H4 (cell line): Measurements from ENCODE around the gene BAX. TPM values are rescaled to one million over a fixed set of nuclear protein-coding genes. Genes with fewer than 3 reads are reported as not detected.

Source experiments
- DNase-seq: peaks from one replicate; pipeline ENCODE4 v3.0.0-alpha.2; 2015; ENCODE audit warnings: low spot score
- total RNA-seq: library from RNA; depleted of rRNA; stranded (reverse); fragments of >200 nt; shearing (Covaris generic); gene quantifications from 2 replicates; pipeline ENCODE4 v1.2.3, GENCODE V29; 2014

BAX gene
- total RNA-seq, 1 experiment from 2014 or later: 132 TPM

DNA sequence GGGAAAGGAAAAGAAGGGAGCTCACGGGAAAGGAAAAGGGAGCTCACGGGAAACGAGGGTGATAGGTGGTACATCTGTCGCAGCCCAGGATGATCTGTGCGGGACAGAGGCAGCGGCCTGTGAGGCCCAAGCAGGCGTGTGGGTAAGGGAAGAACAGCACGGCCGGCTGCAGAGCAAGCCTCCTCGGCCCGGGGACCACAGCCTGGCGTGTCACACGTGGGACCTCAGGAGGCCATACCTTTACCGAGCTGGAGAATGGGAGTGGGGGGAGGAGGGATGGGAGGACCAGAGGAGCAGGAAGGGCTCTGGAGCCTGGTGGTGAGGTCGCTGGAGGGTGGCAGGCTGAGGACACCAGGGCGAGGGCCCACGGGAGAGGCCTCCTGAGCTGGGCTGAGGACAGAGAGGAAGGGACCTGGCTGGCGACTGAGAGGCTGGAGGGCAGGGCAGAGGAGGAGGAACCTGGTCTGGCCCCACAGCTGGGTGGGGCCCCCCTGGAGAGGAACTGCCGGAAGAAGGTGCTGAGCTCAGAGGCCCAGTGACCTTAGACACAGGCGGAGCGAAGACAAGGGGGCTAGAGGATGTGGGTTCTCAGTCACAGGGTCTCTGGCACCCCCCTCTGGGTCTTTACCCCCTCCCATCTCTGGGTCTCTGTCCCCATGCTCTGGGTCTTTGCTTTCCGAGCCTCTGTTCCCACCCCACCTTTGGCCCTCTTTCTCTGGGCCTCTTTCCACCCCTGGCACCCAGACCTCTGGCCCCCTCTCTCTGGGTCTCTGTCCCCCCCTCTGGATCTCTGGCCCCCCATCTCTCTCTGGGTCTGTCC is 7.6 kb downstream of the BAX start:
- peak; percentile 69 for DNase-seq

DNA sequence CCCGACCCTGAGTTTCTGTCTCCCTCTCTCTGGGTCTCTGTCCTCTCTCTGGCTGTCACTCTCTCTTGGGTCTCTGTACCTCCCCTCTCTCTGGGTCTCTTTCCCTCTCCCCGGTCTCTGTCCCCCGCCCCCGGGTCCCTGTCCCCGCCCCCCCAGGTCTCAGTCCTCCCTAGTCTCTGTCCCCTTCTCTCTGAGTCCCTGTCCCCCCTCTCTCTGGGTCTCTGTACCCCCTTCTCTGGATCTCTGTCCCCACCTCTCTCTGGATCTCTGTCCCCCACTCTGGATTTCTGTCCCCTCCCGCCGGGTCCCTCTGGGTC is 8.1 kb downstream of the BAX start:
- no peak for DNase-seq

DNA sequence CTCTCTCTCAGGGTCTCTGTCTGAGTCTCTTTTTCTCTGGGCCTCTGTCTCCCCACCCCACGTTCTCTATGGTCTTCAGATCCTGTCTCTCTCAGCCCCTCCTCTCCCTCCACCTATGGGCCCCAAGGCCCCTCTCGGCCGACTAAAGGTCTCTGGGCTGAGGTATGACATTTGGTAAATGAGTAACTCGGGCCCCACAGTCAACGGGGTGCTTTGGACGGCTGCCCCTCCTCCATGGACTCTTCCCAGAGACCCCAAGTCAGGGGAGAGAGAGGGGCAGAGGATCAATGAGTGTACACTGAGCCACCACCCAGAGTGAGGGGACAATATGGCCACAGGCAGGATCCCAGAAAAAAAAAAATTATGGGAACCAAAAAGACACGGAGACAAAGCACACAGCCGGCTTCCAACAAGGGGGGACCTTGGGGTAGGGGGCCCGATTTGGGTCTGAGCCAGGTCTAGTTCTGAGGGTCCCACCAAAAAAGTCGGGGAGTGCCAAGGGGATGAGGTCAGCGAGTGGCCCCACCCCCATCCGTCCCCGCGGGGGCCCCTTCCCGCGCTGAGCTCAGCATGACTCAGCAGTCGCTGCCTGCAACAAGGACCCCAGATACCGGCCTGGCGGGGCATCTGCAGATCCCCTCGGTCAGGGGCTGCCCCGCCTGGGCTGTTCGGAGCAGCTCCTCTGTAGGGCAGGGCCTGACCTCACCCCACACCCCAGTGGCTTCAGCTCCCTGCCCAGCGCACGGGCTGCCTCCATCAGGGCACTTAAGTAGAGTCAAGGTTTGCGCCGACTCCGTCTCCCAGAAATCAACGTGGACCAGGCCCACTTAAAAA is 8.9 kb downstream of the BAX start:
- peak; percentile 76 for DNase-seq

DNA sequence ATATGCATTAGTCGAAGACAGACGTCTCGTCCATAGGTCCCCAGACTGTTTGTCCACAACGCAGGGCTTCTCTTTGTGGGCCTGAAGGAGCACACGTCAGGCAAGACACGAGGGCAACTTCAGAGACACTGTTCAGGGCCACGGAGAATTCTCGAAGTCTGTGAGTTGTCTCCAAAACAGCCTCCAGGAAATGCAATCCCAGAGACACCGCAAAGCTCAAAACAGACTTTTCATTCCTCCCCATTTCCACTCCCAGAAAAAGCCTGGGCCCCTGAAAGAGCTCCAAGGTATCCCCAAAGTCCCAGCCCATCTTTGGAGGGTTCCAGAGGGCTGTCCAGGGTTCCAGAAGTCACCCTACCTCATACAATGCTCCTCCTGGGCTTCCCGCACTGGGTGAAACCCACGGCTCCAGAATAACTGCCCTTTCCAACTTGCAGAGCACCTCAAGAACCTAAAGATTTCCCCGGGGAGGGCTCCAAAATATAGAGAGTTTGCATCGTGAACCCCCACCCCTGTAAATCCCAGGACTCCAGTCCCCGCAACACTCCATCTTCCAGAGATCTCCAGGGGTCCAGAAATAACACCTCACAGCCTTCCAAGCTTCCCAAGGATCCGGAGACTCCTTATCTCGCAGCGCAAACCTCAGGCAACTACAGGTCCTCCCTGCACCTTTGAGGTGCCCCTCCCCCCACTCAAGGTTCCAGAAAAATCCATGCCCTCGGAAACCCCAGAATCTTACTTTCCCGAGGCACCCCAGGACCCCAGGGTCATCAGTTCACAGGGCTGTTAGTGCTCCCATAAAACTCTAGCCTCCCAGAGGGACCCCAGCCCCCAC is 9.7 kb downstream of the BAX start:
- DNase-seq: peak; percentile 74

DNA sequence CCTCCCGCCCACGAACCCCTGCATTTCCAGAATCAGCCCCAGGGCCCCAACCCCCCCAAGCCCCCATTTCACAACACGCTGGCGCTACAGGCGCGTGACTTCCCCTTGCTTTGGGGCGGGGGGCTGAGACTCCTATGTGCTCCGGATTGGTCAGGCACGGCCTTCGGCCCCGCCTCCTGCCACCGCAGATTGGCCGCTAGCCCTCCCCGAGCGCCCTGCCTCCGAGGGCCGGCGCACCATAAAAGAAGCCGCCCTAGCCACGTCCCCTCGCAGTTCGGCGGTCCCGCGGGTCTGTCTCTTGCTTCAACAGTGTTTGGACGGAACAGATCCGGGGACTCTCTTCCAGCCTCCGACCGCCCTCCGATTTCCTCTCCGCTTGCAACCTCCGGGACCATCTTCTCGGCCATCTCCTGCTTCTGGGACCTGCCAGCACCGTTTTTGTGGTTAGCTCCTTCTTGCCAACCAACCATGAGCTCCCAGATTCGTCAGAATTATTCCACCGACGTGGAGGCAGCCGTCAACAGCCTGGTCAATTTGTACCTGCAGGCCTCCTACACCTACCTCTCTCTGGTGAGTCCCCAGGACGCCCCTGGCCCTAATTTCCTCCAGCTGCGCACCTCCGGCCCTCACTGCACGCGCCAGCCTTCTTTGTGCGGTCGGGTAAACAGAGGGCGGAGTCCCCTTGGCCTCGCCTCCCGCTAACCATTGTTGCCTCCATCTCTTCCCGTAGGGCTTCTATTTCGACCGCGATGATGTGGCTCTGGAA is 10.5 kb downstream of the BAX start, which contains the start of gene FTL:
Gene FTL (plus strand): TSS at position 270 of the 766 bp plus-strand sequence. CDS start 199 bp downstream, at position 469.
- DNase-seq: peak; percentile 98

DNA sequence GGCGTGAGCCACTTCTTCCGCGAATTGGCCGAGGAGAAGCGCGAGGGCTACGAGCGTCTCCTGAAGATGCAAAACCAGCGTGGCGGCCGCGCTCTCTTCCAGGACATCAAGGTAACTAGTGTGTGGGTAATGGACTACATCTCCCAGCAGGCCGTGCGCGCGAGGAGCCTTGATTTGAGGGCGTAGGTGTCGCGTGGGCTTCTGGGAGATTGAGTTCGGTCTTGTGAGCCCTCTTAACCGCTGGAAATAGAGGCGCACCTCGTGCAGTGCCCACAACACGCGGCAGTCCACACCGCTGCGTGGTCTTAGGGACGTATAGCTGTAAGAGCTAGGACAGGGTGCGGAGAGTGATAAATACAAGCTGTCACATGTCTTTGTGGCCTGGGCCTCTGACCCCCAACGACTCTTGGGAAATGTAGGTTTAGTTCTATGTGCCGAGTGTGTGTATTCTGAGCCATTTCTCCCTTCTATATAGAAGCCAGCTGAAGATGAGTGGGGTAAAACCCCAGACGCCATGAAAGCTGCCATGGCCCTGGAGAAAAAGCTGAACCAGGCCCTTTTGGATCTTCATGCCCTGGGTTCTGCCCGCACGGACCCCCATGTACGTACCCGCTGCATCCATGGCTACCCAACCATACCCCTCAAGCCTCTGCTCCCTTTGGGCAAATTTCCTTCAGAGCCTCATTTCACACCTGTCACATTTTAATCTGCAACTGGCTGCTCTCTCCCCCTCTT is 11.3 kb downstream of the BAX start:
- peak; percentile 85 for DNase-seq

DNA sequence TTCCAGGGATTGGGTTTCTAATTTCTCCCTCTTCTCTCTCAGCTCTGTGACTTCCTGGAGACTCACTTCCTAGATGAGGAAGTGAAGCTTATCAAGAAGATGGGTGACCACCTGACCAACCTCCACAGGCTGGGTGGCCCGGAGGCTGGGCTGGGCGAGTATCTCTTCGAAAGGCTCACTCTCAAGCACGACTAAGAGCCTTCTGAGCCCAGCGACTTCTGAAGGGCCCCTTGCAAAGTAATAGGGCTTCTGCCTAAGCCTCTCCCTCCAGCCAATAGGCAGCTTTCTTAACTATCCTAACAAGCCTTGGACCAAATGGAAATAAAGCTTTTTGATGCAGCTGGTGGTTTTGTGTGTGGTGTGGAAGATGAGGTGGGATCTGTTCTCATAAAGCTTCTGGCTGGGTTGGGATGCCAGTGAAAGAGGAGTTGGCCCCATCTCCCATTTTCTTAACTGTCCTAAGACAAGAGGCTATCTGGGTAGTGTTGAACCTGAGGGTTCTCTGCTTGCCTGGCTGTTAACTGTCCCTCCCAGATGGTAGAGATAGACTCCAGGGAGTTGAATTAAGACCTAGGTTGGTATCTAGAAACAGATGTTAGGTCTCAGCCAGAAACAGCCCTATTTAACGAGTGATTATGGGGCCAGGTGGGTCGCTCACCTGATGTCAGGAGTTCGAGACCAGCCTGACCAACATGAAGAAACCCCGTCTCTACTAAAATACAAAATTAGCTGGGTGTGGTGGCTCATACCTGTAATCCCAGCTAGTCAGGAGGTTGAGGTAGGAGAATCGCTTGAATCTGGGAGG is 12.1 kb downstream of the BAX start:
- no peak for DNase-seq

DNA sequence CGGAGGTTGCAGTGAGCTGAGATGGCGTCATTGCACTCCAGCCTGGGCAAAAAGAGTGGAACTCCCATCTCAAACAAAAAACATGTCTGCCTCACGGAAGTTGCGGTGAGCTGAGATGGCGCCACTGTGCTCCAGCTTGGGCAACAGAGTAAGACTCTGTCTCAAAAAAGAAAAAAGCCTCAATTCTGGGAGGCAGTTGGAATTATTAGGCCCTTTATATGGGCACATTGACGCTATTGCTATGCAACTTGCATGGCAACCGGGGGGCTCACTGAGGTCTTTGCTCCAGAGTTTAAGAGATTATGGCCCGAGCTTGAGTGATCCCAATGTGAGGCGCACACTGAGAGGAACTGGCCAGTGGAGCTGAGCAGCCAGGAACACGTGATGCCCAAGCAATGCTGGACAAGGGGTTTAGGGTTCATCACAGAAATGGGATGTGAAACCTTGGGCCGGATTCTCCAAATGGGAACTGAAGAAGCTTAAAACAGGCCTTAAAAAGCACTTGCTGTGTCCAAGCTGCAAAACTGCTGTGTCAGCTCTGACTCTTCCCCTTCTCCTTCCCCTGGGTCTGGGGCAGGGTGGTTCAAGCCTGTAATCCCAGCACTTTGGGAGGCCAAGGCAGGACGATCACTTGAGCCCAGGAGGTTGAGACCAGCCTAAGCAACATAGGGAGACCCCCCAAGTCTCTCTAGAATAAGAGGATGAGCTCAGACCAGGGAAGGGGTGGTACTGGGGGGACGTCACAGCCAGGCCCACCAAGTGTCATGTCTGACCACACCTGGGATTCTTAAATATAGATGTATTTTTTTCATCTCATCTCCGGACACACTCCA is 12.9 kb downstream of the BAX start:
- DNase-seq: peak; percentile 91

DNA sequence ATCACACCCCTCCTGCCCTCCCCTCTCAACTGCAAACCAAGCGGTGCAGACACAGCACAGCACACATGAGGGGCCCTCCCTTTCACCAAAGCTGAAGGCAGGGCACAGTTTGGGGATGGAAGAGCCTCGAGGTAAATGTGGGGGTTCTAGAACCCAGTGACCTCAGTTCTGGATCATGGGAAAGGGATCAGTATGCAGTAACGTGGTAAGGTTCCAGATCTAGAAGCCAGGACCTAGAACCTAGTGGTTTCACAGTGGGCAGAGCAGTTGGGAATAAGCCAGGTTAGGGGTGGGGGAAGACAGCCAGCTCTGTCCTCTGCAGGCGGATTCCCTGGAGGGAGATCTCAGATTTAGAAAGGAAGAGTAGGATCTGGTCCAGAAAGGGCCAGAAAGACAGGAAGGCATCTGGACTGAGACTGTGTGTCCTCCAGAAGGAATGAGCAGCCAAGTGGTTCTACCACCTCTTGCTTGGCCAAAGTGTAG is 13.5 kb downstream of the BAX start:
- DNase-seq: no peak

DNA sequence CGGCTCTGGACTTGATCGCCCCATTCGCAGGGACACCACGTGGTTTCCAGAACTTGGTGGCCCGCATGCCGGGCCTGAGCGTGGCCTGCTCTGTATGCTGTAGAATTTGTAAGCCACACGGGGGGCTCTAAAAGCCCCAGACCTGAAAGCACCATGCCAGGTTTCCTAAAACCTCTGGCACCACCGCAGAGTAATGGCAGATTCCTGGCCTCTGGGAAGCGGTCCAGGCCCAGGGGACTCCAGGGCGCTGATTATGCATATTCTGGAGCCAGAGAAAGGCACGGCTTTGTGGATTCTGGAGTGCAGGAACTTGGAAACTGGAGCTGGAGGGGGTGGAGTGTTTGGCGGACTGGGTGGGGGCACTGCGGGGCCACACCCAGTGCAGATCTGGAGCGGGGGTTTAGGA is 14.1 kb downstream of the BAX start:
- DNase-seq: no peak

DNA sequence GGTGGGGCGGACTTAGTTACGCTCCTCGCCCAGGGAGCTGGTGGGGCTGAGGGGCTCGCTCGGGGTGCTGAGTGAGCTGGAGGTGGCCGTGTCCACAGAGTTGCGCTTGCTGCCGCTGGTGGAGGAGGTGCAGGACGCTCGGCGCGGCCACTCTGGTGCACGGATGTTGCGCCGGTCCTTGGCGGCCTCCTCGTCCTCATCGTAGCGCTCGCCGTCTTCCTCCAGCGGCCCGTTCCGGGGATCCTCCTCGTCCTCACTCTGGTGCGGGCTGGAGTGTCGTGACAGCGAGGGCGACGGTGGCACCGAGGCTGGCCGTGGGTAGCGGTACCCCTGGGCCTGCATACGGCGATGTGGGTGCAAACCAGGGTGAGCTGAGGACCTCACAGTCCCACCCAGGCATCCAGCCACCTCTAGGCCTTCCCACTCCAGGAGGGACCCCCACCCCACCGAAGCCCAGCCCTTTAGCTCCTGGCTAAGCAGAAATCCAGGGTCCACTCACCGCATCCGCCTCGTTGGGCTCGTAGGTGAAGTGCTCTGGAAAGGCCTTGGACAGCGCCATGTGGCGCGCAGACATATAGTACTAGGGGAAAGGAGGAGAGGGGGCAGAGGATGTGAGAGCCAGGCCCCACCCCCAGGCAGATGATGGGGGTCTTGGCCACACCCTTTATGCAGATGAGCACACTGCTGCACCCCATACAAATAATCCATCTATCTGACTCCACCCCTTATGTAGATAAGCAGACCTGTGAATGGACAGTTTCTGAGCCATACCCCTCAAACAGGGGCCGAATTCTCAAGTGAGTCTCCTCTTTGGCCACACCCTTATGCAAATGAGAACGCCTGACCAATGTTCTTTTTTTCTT is 14.8 kb downstream of the BAX start:
- no peak for DNase-seq

DNA sequence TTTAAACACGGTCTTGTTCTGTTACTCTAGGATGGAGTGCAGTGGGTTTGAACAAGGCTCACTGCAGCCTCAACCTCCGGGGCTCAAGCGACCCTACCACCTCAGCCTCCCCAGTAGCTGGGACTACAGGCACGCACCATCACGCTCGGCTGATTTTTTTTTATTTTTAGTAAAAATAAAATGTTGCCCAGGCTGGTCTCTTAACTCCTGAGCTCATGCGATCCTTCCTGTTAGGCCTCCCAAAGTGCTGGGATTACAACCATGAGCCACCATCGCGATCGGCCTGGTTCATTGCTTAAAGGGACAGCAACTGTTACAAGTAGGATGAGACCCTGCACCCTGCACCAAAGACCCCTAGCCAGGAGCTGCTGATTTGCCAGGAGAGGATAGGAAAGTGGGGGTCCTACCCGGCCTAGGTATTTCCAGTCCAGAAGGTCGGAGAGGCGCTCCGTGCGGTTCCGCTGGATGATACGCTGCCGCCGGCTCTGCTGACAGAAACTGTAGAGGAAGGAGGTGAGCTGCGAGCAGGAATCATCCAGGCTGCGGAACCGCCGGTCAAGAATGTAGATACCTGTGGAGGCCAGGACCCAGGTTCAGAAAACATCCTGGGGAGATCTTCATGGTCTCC is 15.6 kb downstream of the BAX start:
- no peak for DNase-seq

DNA sequence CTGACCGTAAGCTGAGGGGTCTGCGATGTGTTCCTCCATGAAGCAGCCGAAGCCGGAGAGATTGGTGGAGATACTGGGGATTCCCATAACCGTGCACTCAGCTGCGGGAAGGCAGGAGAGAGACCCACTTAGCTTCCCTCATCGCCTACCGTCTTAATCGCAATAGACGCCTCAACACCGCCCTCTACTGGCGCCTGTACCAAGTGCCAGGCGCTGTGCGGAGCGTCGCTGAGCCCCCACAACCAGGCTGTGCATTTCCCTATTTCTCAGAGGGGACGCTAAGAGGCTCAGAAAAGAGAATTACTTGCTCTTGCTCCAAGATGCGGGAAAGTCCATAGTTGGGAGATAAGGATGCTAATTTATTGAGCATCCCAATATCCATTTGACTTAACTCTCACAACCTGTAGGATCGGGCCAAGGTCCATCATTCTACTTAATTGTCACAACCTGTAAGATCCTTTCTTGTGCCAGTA is 16.3 kb downstream of the BAX start:
- DNase-seq: peak; percentile 74

DNA sequence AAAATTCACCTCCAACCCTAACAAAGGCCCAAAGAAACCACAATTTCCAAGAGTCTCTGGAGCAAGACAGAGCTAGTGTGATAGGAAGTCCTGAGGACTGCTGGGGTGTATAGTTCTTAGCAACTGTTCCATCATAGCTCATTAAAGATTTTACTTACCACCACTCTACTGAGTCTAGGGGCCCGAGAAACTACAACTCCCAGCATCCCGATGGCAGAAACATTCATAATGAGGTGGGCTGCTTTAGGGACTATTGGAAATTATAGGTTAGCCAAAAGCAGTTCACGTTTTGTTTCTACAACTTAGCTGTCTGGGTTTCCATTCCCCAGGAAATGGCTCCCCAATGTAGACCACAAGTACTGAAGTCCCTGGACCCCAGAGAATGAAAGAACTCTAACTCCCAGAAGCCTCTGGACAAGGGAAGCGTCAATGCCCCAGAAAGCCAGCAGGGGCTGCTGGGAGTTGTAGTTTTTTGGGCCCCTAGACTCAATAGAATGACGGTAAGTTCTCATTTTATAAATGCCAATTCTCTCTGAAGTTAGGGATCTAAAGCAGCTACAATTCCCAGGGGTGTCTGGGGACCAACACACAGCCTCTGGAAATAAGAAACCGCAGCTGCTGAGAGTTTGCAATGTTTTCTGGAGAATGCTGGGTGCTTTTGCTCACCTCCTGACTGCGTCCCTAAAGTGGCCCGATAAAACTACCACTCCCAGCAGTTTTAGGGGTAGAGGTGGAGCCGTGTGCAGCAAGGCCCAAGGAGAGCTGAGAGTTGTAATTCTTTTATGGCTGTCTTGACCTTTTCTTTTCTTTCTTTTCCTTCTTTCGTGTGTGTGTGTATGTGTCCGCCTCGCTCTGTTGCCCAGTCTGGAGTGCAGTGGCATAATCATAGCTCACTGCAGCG is 21.5 kb downstream of the BAX start:
- no peak for DNase-seq

DNA sequence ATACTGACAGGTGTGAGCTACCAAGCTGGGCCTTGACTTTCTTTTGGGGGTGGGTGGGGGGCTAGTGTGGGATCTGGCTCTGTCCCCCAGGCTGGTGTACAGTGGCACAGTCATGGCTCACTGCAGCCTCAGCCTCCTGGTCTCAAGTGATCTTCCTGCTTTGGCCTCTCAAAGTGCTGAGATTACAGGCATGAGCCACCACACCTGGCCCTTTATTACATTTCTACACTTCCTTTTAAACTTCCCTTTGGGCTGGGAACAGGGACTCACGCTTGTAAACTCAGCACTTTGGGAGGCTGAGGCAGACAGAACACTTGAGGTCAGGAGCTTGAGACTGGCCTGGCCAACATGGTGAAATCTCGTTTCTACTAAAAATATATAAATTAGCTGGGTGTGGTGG is 22.4 kb downstream of the BAX start:
- no peak for DNase-seq

DNA sequence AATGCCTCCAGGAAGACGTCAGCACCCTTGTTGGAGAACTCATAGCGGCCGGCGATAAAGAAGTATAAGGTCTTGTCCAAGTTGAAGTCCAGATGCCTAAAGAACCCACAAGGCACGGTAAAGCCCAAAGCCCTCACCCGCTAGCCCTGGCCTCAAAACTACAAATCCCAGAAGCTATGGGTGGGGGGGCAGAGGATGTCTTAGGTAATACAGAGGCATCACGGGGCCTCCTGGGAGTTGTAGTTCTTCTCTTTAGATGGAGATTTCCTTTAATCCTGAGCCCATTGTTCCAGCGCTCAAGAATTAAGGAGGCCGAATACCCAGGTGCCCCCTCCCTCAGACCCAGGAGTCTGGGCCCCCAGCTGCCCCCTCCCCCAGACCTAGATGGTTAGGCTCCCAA is 27.6 kb downstream of the BAX start:
- DNase-seq: no peak
